Activated CD8-positive, alpha-beta memory T cell treated with anti-CD3 and anti-CD28 coated beads, Interleukin-2, amount 50 U/mL, for 48 hours (primary cell): ENCODE results near the gene FES.

Source experiments
- DNase-seq: peaks from one replicate; pipeline ENCODE4 v3.0.0-alpha.2; 2020

Gene FES

DNA sequence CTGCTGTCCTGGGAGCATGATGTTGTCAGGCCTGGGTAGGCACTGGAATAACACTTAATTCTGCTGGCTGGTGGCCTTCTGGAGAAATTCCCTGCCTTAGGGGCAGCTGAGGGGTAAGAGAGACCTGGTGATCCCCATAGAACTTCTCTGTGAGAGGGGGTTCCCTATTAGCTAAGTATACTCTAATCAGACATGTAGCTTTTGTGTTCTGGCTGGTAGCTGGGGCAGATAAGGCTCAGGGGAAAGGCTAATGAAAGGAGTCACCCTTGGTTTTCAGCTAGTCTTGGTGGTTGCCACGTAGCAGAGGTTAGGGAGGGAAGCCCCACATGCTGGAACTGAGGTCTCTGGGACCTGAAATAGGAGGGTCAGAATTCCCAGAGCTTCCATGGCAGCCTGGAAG, 49.0 kb downstream of the FES start:
- no peak for DNase-seq

DNA sequence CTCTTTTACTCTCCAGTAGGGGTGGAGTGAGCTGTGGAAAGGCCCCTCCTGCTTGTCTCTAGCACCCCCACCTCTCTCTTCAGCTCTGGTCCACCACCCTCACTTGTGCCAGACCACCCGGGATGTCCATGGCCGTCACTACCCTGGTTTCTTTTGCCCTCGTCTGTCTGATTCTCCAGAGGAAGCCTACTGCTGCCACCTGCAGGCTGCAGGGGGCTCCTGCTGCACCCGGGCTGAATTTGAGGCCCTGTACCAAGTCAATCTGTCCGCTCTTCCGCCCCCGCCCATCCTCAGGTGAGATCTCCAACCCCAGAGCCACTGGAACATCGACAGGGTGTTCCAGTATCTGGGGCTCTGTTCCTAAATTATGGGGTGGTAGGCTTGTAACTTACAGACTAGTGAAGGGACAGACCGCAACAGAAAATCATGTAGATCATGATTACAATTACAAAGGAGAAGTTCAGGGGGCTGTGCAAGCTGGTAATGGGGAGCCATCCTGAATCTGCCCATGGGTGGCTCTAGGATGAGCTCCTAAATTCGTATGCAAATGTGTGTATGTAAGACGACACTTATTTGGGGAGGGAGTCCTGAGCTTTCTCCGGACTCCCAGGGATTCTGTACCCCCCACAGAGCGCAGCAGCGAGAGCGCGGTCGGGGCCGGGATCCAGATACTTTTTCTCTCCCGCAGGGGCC, 50.1 kb downstream of the FES start:
- DNase-seq, result peak; percentile 88

- peak; percentile 97 for DNase-seq
Measured at GRCh38 chr15:90934949-90935751, 50.8 kb downstream of the FES start, which contains the start of gene UNC45A. Gene UNC45A (plus strand): TSS chr15:90935285. CDS start chr15:90935325, 40 bp downstream.

DNA sequence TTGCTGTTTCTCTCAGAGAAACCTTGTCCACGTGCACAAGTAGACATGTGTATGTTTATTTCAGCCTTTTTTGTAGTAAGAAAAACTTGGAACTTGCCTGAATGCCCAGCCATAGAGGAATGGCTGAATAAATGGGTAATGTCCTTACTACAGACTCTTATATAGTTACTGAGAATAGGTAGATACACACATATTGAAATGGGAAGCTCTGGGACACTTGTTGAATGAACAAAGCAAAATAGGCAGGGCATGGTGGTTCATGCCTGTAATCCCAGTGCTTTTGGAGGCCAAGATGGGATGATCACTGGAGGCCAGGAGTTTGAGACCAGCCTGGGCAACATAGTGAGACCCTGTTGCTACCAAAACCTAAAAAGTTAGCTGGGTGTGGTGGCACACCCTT, 52.5 kb downstream of the FES start:
- DNase-seq, result no peak

- no peak for DNase-seq
Measured at GRCh38 chr15:90938261-90938660, 54.0 kb downstream of the FES start.

DNA sequence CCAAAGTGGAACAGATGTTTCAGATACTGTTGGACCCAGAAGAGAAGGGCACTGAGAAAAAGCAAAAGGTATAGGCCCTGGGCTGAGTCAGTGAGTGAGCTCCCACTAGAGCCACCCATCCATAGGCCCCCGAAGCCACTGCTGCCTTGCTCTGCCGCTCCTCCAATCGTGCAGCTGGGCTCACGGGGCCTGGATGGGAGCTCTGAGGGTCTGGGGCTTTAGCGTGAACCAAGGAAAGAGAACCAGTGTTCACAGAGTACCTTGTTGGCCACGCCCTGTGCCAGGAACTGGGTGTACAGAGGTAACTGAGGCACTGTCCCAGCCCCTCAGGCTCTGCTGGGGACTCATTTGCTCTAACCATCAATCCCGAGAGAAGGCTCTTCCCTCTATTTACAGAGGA, 55.5 kb downstream of the FES start:
- no peak for DNase-seq

GRCh38 chr15:90941038-90941437, 56.7 kb downstream of the FES start:
- no peak for DNase-seq

- DNase-seq, result no peak
Measured at GRCh38 chr15:90942354-90943120, 58.2 kb downstream of the FES start.

- DNase-seq, result no peak
Measured at GRCh38 chr15:90945091-90945490, 60.8 kb downstream of the FES start.
